Fibroblast of lung (primary cell): Measurements from ENCODE around the gene INO80C. TPM values are rescaled to one million over a fixed set of nuclear protein-coding genes. Genes with fewer than 3 reads are reported as not detected.

Experiments used
- DNase-seq, 2 donors: peaks; one replicate each; pipeline versions ENCODE4 v3.0.0 to v3.0.0-alpha.2; 2010; ENCODE audit warnings: low read depth in 2 of 2
- H2AFZ ChIP-seq: 2 replicates; pipeline ENCODE4 v1.5.1; 2012; ENCODE audit warnings: low read length, control low read depth, inconsistent platforms
- H3K27ac ChIP-seq: 2 replicates; pipeline ENCODE4 v1.5.1; 2011; ENCODE audit warnings: low read length, control low read depth; ENCODE audit not compliant: insufficient read depth
- H3K27me3 ChIP-seq: 2 replicates; pipeline ENCODE4 v1.5.1; 2011; ENCODE audit warnings: mild to moderate bottlenecking, low read length; ENCODE audit not compliant: control insufficient read depth, insufficient read depth
- H3K36me3 ChIP-seq: 2 replicates; pipeline ENCODE4 v1.5.1; 2011; ENCODE audit warnings: low read length; ENCODE audit not compliant: control insufficient read depth, insufficient read depth
- H3K4me1 ChIP-seq: 2 replicates; pipeline ENCODE4 v1.5.1; 2011; ENCODE audit warnings: low read length; ENCODE audit not compliant: control insufficient read depth, insufficient read depth; ENCODE audit errors: extremely low read depth
- H3K4me2 ChIP-seq: 2 replicates; pipeline ENCODE4 v1.5.1; 2011; ENCODE audit warnings: low read length, control low read depth; ENCODE audit not compliant: insufficient read depth; ENCODE audit errors: extremely low read depth
- H3K4me3 ChIP-seq, 4 experiments: fragments of 200-600 bp in 1 of 4; sonication (generic) in 1 of 4; replicated peaks in 1 of 4; 2 replicates each; pipeline ENCODE4 v1.5.1; 2011 to 2016; ENCODE audit warnings: low read length in 4 of 4, low read depth in 3 of 4, mild to moderate bottlenecking in 3 of 4, control low read depth in 2 of 4, inconsistent platforms in 1 of 4, mixed read lengths in 1 of 4; ENCODE audit not compliant: insufficient read depth in 1 of 4; ENCODE audit errors: control extremely low read depth in 1 of 4
- H3K79me2 ChIP-seq: 2 replicates; pipeline ENCODE4 v1.5.1; 2012; ENCODE audit warnings: mild to moderate bottlenecking, low read length, inconsistent platforms; ENCODE audit not compliant: control insufficient read depth, insufficient read depth
- H3K9ac ChIP-seq: 2 replicates; pipeline ENCODE4 v1.5.1; 2011; ENCODE audit warnings: mild to moderate bottlenecking, low read length, control low read depth; ENCODE audit not compliant: insufficient read depth
- H3K9me3 ChIP-seq: 2 replicates; pipeline ENCODE4 v1.5.1; 2012; ENCODE audit warnings: low read depth, low read length; ENCODE audit not compliant: control insufficient read depth, insufficient read depth
- H4K20me1 ChIP-seq: 2 replicates; pipeline ENCODE4 v1.5.1; 2011; ENCODE audit warnings: low read length; ENCODE audit not compliant: control insufficient read depth, insufficient read depth; ENCODE audit errors: extremely low read depth
- CTCF ChIP-seq, 2 donors: IDR thresholded peaks in 1 of 2; conservative IDR thresholded peaks in 1 of 2; 1 replicate in 1 of 2; 2 replicates in 1 of 2; pipeline ENCODE4 v1.5.1; 2011 to 2012; ENCODE audit warnings: low read length in 2 of 2, control low read depth in 1 of 2, inconsistent platforms in 1 of 2, low read depth in 1 of 2, mild to moderate bottlenecking in 1 of 2
- EZH2 ChIP-seq: IDR thresholded peaks from 2 replicates; pipeline ENCODE4 v1.5.1; 2012; ENCODE audit warnings: low read length, control low read depth, mild to moderate bottlenecking; ENCODE audit errors: missing control alignments
- polyA plus RNA-seq, 2 donors: library from polyadenylated mRNA; depleted of rRNA in 1 of 2; stranded (reverse) in 1 of 2; unstranded in 1 of 2; fragments of >200 nt; gene quantifications; 2 replicates each; pipeline ENCODE4 v1.2.1, GENCODE V29; 2011 to 2012; ENCODE audit warnings: missing spikeins in 1 of 2
- total RNA-seq: library from RNA; depleted of rRNA; stranded (reverse); fragments of >200 nt; gene quantifications from 2 replicates; pipeline ENCODE4 v1.2.1, GENCODE V29; 2014

The INO80C gene
- total and polyA plus RNA-seq, 2 donors (not counting 1 experiment from before 2014, with no cell fraction given): 3.1 to 9.4 TPM

GRCh38 chr18:35463050-35463449 lies 34.7 kb downstream of the INO80C start:
- TF ChIP-seq CTCF (conservative IDR thresholded peaks at IDR 0.05 in 1 of 2, IDR thresholded peaks at IDR 0.05 in 1 of 2; ENCODE audit: low read depth in 1 of 2, low read length in 2 of 2) (no peak), EZH2 (no peak)
- no peaks in the 10 kb centered on the region for H3K9me3 ChIP-seq
- H3K79me2 ChIP-seq: no peaks in the 10 kb centered on the region
- no peak overlapping the region for H3K4me3 ChIP-seq
- H3K9ac ChIP-seq: no peak overlapping the region
- H3K27me3 ChIP-seq: no peaks in the 10 kb centered on the region
- H3K27ac ChIP-seq: no peak overlapping the region
- H3K36me3 ChIP-seq: no peaks in the 10 kb centered on the region
- no peak overlapping the region for H2AFZ ChIP-seq
- no peak overlapping the region for H3K4me2 ChIP-seq
- H3K4me1 ChIP-seq: peaks cover 7% of the 10 kb centered on the region
- DNase-seq: peak in 1 of 2 donors; percentile 21
- H4K20me1 ChIP-seq: no peaks in the 10 kb centered on the region

- TF ChIP-seq EZH2 (no peak), CTCF (conservative IDR thresholded peaks at IDR 0.05 in 1 of 2, IDR thresholded peaks at IDR 0.05 in 1 of 2; ENCODE audit: low read depth in 1 of 2, low read length in 2 of 2) (no peak)
- Histone ChIP-seq H3K9ac (no peak overlapping the region), H3K4me1 (peaks cover 9% of the 10 kb centered on the region), H3K9me3 (no peaks in the 10 kb centered on the region), H3K36me3 (no peaks in the 10 kb centered on the region), H3K4me2 (no peak overlapping the region), H3K27me3 (no peaks in the 10 kb centered on the region), H2AFZ (no peak overlapping the region), H3K27ac (no peak overlapping the region), H3K4me3 (no peak overlapping the region), H3K79me2 (no peaks in the 10 kb centered on the region), H4K20me1 (no peaks in the 10 kb centered on the region)
- peak; percentile 49 to 72 for DNase-seq
These were observed 37.0 kb downstream of the INO80C start for GRCh38 chr18:35460736-35461161.

- Histone ChIP-seq H3K27ac (no peak overlapping the region), H3K9ac (no peak overlapping the region), H3K9me3 (no peaks in the 10 kb centered on the region), H4K20me1 (no peaks in the 10 kb centered on the region), H3K79me2 (no peaks in the 10 kb centered on the region), H3K36me3 (no peaks in the 10 kb centered on the region), H3K4me1 (peaks cover 9% of the 10 kb centered on the region), H3K4me2 (no peak overlapping the region), H2AFZ (no peak overlapping the region), H3K4me3 (no peak overlapping the region), H3K27me3 (no peaks in the 10 kb centered on the region)
- TF ChIP-seq EZH2 (no peak), CTCF (conservative IDR thresholded peaks at IDR 0.05 in 1 of 2, IDR thresholded peaks at IDR 0.05 in 1 of 2; ENCODE audit: low read depth in 1 of 2, low read length in 2 of 2) (no peak)
- no peak for DNase-seq
These were observed 37.8 kb downstream of the INO80C start for GRCh38 chr18:35459997-35460396.
